GM12878 (cell line): ENCODE results near the gene DONSON. TPM values are rescaled to one million over a fixed set of nuclear protein-coding genes. Genes with fewer than 3 reads are reported as not detected.

Experiments
- ATAC-seq: fragments of 200-7000 bp; cut with Tn5 transposase; 3 replicates; pipeline ENCODE4 v1.9.1; 2020; ENCODE audit warnings: mild to moderate bottlenecking, moderate library complexity
- BruUV-seq: library from RNA; stranded (reverse); fragments of 400-500 nt; replicated peaks from 2 replicates; lab custom pipeline; 2021; lab: Mats Ljungman, UMichigan
- CTCF ChIA-PET: fragments of 300-600 bp; sonication (Branson Sonifier 250); formaldehyde crosslinking; extraction: SDS; loops from one replicate; lab custom pipeline; 2021; ENCODE audit warnings: inconsistent platforms; lab: Yijun Ruan, JAX
- POLR2A ChIA-PET: fragments of 350-600 bp; formaldehyde crosslinking; extraction: SDS; loops from one replicate; lab custom pipeline; 2021; ENCODE audit warnings: inconsistent platforms; lab: Charles Lee
- RAD21 ChIA-PET: fragments of 300-600 bp; sonication (Branson Sonifier 250); formaldehyde crosslinking; loops from one replicate; lab custom pipeline; 2023; ENCODE audit warnings: antibody characterized with exemption; ENCODE audit not compliant: unreplicated experiment; lab: Charles Lee
- SMC1A ChIA-PET: fragments of 300-600 bp; sonication (Branson Sonifier 250); formaldehyde crosslinking; loops from one replicate; lab custom pipeline; 2023; ENCODE audit not compliant: unreplicated experiment, uncharacterized antibody; lab: Charles Lee
- DNase-seq: peaks from one replicate; pipeline ENCODE4 v3.0.0-alpha.2; 2011; ENCODE audit warnings: low read depth, low spot score
- FAIRE-seq: peaks from 3 replicates; lab custom pipeline; 2011; peaks lifted over from hg19 to GRCh38; lab: Jason Lieb, UNC
- H2AFZ ChIP-seq: 2 replicates; pipeline ENCODE4 v1.6.0; 2011; ENCODE audit warnings: low read depth, low read length, control low read depth; ENCODE audit not compliant: control insufficient read depth
- H3K27ac ChIP-seq: 2 replicates; pipeline ENCODE4 v1.5.1; 2011; ENCODE audit warnings: control low read depth; ENCODE audit not compliant: control insufficient read depth, insufficient read depth
- H3K27me3 ChIP-seq, 2 experiments: replicated peaks in 1 of 2; 2 replicates each; pipeline versions ENCODE4 v1.6.0 to v1.6.1; 2011; ENCODE audit warnings: low read length in 1 of 2; ENCODE audit not compliant: control insufficient read depth in 2 of 2, insufficient read depth in 2 of 2
- H3K36me3 ChIP-seq, 2 experiments: 2 replicates each; pipeline ENCODE4 v1.5.1; 2011; ENCODE audit warnings: low read length in 1 of 2; ENCODE audit not compliant: control insufficient read depth in 2 of 2, insufficient read depth in 2 of 2
- H3K4me1 ChIP-seq: 2 replicates; pipeline ENCODE4 v1.6.1; 2011; ENCODE audit warnings: mild to moderate bottlenecking, low read length, moderate library complexity, mixed read lengths; ENCODE audit not compliant: control insufficient read depth, insufficient read depth
- H3K4me2 ChIP-seq: 2 replicates; pipeline ENCODE4 v1.6.0; 2011; ENCODE audit warnings: control low read depth; ENCODE audit not compliant: control insufficient read depth, insufficient read depth
- H3K4me3 ChIP-seq: fragments of 200-600 bp; sonication (generic); 2 replicates; pipeline ENCODE4 v1.5.1; 2016
- H3K79me2 ChIP-seq: 2 replicates; pipeline ENCODE4 v1.6.0; 2011; ENCODE audit warnings: low read length; ENCODE audit not compliant: control insufficient read depth, insufficient read depth
- H3K9ac ChIP-seq: 2 replicates; pipeline ENCODE4 v1.8.0; 2011; ENCODE audit warnings: low read length, control low read depth, mixed read lengths; ENCODE audit not compliant: control insufficient read depth, insufficient read depth
- H3K9me3 ChIP-seq: replicated peaks from 3 replicates; pipeline ENCODE4 v1.5.1; 2011; ENCODE audit warnings: mild to moderate bottlenecking, low read length; ENCODE audit not compliant: control insufficient read depth, insufficient read depth
- H4K20me1 ChIP-seq: 2 replicates; pipeline ENCODE4 v1.6.0; 2011; ENCODE audit not compliant: control insufficient read depth, insufficient read depth
- CHD2 ChIP-seq: IDR thresholded peaks from 2 replicates; pipeline ENCODE4 v1.6.1; 2011; ENCODE audit warnings: low read depth, low read length, improper control_type of control experiment, borderline replicate concordance
- JUND ChIP-seq: IDR thresholded peaks from 2 replicates; pipeline ENCODE4 v1.6.1; 2012; ENCODE audit warnings: low read depth, mild to moderate bottlenecking, low read length, improper control_type of control experiment, moderate library complexity
- LARP7 ChIP-seq: fragments of 450-650 bp; IDR thresholded peaks from 2 replicates; pipeline ENCODE4 v1.6.1; 2017; ENCODE audit warnings: mild to moderate bottlenecking
- NFYB ChIP-seq: IDR thresholded peaks from 2 replicates; pipeline ENCODE4 v1.6.1; 2011; ENCODE audit warnings: low read depth, mild to moderate bottlenecking, low read length, improper control_type of control experiment, moderate library complexity; ENCODE audit not compliant: insufficient read depth
- POLR2AphosphoS5 ChIP-seq: IDR thresholded peaks from 2 replicates; pipeline ENCODE4 v1.6.1; 2011; ENCODE audit warnings: mild to moderate bottlenecking, low read length, inconsistent platforms
- RB1 ChIP-seq: fragments of 450-650 bp; formaldehyde crosslinking; IDR thresholded peaks from 2 replicates; pipeline ENCODE4 v1.6.1; 2017; ENCODE audit warnings: mild to moderate bottlenecking, borderline replicate concordance
- RELB ChIP-seq: fragments of 450-650 bp; IDR thresholded peaks from 2 replicates; pipeline ENCODE4 v1.6.1; 2017; ENCODE audit warnings: low read depth, mild to moderate bottlenecking, moderate library complexity
- SMC3 ChIP-seq: IDR thresholded peaks from 2 replicates; pipeline ENCODE4 v1.6.1; 2011; ENCODE audit warnings: low read length, improper control_type of control experiment, borderline replicate concordance
- WGBS: methylation state at CpG from one replicate; pipeline ENCODE4 v1.1.6; 2016; ENCODE audit warnings: low lambda C conversion rate; ENCODE audit not compliant: insufficient replicate concordance, insufficient coverage; ENCODE audit errors: missing lambda C conversion rate; 5-methylcytosine and 5-hydroxymethylcytosine counted together
- in situ Hi-C: fragments of 300-500 bp; cut with MboI; formaldehyde crosslinking; loops from 9 replicates; pipeline ENCODE4 v1.14.3; 2018; ENCODE audit warnings: mixed read lengths
- intact Hi-C: fragments of 100-400 bp; cut with micrococcal nuclease; formaldehyde crosslinking; loops from one replicate; pipeline ENCODE4 v1.14.2; 2022; ENCODE audit not compliant: unreplicated experiment
- polyA plus RNA-seq, 11 experiments: library from polyadenylated mRNA; depleted of rRNA in 4 of 11; unstranded in 6 of 11; stranded (reverse) in 5 of 11; fragments of >200 nt; fragmentation: Nextera tagmentation in 4 of 11; fragmentation: Illumina TruSeq in 1 of 11; extraction: Ambion mirVana in 4 of 11; extraction: Trizol in 1 of 11; gene quantifications; 1 replicate in 1 of 11; 2 replicates in 10 of 11; pipeline versions ENCODE4 v1.2.1 to v1.2.3, GENCODE V29; 2011 to 2016; ENCODE audit warnings: inconsistent platforms in 2 of 11, missing spikeins in 2 of 11, low read depth in 1 of 11
- total RNA-seq, 4 experiments: library from RNA; depleted of rRNA in 3 of 4; stranded (reverse); fragments of >200 nt in 3 of 4; fragmentation: Illumina TruSeq in 1 of 4; extraction: Trizol in 1 of 4; gene quantifications; 2 replicates each; pipeline versions ENCODE4 v1.2.1 to v1.2.3, GENCODE V29; 2013 to 2021
- TF ChIP-seq, protein P1 (sequence below): fragments of 450-650 bp; IDR thresholded peaks from 2 replicates; pipeline ENCODE4 v1.6.1; 2017; ENCODE audit warnings: mild to moderate bottlenecking, low read depth, inconsistent platforms; ENCODE audit not compliant: poor library complexity, severe bottlenecking
- TF ChIP-seq, protein P2 (sequence below): fragments of 150-350 bp; IDR thresholded peaks from 2 replicates; pipeline ENCODE4 v1.6.1; 2016; ENCODE audit warnings: low read depth, low read length
- TF ChIP-seq, protein P3 (sequence below): IDR thresholded peaks from 2 replicates; pipeline ENCODE4 v1.6.1; 2012; ENCODE audit warnings: improper control_type of control experiment, low read depth, low read length; ENCODE audit not compliant: insufficient replicate concordance

The DONSON gene
- total and polyA plus RNA-seq, 10 of the 15 experiments (the other 5 are each of a cell fraction or from before 2014, with no cell fraction given) = 13.6 to 51.2 (median 32.2) TPM

- BruUV-seq = no TSS peak
- RAD21 ChIA-PET = no interaction called here
- TF ChIP-seq, protein P1, sequence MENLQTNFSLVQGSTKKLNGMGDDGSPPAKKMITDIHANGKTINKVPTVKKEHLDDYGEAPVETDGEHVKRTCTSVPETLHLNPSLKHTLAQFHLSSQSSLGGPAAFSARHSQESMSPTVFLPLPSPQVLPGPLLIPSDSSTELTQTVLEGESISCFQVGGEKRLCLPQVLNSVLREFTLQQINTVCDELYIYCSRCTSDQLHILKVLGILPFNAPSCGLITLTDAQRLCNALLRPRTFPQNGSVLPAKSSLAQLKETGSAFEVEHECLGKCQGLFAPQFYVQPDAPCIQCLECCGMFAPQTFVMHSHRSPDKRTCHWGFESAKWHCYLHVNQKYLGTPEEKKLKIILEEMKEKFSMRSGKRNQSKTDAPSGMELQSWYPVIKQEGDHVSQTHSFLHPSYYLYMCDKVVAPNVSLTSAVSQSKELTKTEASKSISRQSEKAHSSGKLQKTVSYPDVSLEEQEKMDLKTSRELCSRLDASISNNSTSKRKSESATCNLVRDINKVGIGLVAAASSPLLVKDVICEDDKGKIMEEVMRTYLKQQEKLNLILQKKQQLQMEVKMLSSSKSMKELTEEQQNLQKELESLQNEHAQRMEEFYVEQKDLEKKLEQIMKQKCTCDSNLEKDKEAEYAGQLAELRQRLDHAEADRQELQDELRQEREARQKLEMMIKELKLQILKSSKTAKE = no peak
- TF ChIP-seq CHD2 (no peak), JUND (no peak), RB1 (no peak), SMC3 (no peak), NFYB (no peak), POLR2AphosphoS5 (no peak), RELB (no peak), LARP7 (no peak)
- TF ChIP-seq, protein P2, sequence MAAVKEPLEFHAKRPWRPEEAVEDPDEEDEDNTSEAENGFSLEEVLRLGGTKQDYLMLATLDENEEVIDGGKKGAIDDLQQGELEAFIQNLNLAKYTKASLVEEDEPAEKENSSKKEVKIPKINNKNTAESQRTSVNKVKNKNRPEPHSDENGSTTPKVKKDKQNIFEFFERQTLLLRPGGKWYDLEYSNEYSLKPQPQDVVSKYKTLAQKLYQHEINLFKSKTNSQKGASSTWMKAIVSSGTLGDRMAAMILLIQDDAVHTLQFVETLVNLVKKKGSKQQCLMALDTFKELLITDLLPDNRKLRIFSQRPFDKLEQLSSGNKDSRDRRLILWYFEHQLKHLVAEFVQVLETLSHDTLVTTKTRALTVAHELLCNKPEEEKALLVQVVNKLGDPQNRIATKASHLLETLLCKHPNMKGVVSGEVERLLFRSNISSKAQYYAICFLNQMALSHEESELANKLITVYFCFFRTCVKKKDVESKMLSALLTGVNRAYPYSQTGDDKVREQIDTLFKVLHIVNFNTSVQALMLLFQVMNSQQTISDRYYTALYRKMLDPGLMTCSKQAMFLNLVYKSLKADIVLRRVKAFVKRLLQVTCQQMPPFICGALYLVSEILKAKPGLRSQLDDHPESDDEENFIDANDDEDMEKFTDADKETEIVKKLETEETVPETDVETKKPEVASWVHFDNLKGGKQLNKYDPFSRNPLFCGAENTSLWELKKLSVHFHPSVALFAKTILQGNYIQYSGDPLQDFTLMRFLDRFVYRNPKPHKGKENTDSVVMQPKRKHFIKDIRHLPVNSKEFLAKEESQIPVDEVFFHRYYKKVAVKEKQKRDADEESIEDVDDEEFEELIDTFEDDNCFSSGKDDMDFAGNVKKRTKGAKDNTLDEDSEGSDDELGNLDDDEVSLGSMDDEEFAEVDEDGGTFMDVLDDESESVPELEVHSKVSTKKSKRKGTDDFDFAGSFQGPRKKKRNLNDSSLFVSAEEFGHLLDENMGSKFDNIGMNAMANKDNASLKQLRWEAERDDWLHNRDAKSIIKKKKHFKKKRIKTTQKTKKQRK = no peak
- TF ChIP-seq, protein P3, sequence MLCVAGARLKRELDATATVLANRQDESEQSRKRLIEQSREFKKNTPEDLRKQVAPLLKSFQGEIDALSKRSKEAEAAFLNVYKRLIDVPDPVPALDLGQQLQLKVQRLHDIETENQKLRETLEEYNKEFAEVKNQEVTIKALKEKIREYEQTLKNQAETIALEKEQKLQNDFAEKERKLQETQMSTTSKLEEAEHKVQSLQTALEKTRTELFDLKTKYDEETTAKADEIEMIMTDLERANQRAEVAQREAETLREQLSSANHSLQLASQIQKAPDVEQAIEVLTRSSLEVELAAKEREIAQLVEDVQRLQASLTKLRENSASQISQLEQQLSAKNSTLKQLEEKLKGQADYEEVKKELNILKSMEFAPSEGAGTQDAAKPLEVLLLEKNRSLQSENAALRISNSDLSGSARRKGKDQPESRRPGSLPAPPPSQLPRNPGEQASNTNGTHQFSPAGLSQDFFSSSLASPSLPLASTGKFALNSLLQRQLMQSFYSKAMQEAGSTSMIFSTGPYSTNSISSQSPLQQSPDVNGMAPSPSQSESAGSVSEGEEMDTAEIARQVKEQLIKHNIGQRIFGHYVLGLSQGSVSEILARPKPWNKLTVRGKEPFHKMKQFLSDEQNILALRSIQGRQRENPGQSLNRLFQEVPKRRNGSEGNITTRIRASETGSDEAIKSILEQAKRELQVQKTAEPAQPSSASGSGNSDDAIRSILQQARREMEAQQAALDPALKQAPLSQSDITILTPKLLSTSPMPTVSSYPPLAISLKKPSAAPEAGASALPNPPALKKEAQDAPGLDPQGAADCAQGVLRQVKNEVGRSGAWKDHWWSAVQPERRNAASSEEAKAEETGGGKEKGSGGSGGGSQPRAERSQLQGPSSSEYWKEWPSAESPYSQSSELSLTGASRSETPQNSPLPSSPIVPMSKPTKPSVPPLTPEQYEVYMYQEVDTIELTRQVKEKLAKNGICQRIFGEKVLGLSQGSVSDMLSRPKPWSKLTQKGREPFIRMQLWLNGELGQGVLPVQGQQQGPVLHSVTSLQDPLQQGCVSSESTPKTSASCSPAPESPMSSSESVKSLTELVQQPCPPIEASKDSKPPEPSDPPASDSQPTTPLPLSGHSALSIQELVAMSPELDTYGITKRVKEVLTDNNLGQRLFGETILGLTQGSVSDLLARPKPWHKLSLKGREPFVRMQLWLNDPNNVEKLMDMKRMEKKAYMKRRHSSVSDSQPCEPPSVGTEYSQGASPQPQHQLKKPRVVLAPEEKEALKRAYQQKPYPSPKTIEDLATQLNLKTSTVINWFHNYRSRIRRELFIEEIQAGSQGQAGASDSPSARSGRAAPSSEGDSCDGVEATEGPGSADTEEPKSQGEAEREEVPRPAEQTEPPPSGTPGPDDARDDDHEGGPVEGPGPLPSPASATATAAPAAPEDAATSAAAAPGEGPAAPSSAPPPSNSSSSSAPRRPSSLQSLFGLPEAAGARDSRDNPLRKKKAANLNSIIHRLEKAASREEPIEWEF = no peak
These were observed 22.0 kb downstream of the DONSON start for GRCh38 chr21:33566514-33566913.

More at GRCh38 chr21:33566514-33566913, 22.0 kb downstream of the DONSON start:
- ChIA-PET POLR2A (interaction anchor here (1.0 kb wide), 1 partner anchor 9 kb away, joined by 5 read pairs; no protein-coding TSS in a partner anchor), SMC1A (interaction anchor here (1.1 to 1.6 kb wide), 5 partner anchors 15 to 101 kb away, joined by 3 to 4 read pairs (median 4); no protein-coding TSS in a partner anchor), CTCF (interaction anchor here (0.6 to 1.2 kb wide), 3 partner anchors 23 to 93 kb away, joined by 3 read pairs; no protein-coding TSS in a partner anchor)
- ATAC-seq = no peak
- in situ Hi-C loops = no loop called here
- H3K4me3 ChIP-seq = no peak overlapping the region
- WGBS = 74% methylated on average over 2 of the region's 2 CpGs
- H4K20me1 ChIP-seq = no peaks in the 10 kb centered on the region
- no peaks in the 10 kb centered on the region for H3K4me1 ChIP-seq
- no peaks in the 10 kb centered on the region for H3K9me3 ChIP-seq
- no peaks in the 10 kb centered on the region; the same call in none of the 2 replicates for H3K79me2 ChIP-seq
- H3K27me3 ChIP-seq = no peaks in the 10 kb centered on the region
- no peak for DNase-seq
- H3K36me3 ChIP-seq = peaks cover 6 to 32% of the 10 kb centered on the region in 2 experiments
- H3K4me2 ChIP-seq = no peak overlapping the region
- intact Hi-C loops = no loop called here
- no peak overlapping the region for H3K9ac ChIP-seq
- FAIRE-seq = no peak
- H2AFZ ChIP-seq = no peak overlapping the region
- no peak overlapping the region for H3K27ac ChIP-seq
